Body of pancreas (tissue), 4 donors: ENCODE measurements around the gene DNM3.

Experiments
- CTCF ChIP-seq, 7 experiments: fragments of 450-650 bp in 4 of 7; fragments of 200-600 bp in 3 of 7; sonication (generic) in 3 of 7; IDR thresholded peaks; one replicate each; pipeline ENCODE4 v1.5.1; 2016 to 2019; ENCODE audit warnings: antibody characterized with exemption in 7 of 7
- POLR2A ChIP-seq, 3 donors: fragments of 450-650 bp; IDR thresholded peaks; one replicate each; pipeline ENCODE4 v1.6.1; 2016; ENCODE audit warnings: antibody characterized with exemption in 3 of 3, mild to moderate bottlenecking in 2 of 3

- TF ChIP-seq POLR2A (IDR thresholded peaks at IDR 0.05) (no peak), CTCF (IDR thresholded peaks at IDR 0.05) (no peak)
Observed at GRCh38 chr1:172382406-172382805, 541.1 kb downstream of the DNM3 start.
